DND-41 (cell line): Measurements from ENCODE around the gene SOWAHC.

Source experiments
- CTCF ChIP-seq: IDR thresholded peaks from 2 replicates; pipeline ENCODE4 v1.5.1; 2012; ENCODE audit warnings: borderline replicate concordance, low read length, moderate library complexity, mild to moderate bottlenecking; ENCODE audit not compliant: poor library complexity, severe bottlenecking; ENCODE audit errors: extremely low read depth
- EZH2 ChIP-seq: IDR thresholded peaks from 3 replicates; pipeline ENCODE4 v1.6.1; 2012; ENCODE audit warnings: borderline replicate concordance, low read depth, mild to moderate bottlenecking, moderate library complexity, low read length, inconsistent platforms; ENCODE audit not compliant: severe bottlenecking

DNA sequence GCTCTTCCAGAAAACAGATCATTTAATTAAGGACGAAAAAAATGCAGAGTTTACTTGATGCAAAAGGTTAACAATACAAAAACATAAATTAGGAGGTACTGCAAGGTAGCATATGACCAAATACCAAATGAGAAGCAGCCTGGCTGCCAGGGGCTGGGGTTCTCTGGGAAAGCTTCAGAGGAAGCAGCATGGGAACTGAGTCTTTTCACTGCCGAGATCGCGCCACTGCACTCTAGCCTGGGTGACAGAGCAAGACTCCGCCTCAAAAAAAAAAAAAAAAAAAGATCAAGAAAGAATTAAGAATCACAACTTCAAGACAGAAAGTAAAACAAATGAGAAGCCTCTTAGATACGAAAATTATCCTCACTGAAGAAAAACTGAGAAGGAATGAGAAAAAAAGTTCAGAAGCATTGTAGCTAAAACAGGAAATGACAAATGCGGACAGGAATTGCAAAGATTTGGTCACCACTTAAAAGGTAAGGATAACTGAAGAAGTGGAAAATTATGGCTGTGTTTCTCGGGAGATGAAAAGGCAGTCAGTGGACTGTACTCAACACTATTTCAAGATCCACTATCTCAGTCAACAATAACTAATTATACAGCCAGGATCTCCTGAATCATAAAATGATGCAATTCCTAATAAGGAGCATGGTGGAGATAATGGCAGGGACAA, 4.7 kb upstream of the SOWAHC start:
- TF ChIP-seq CTCF (no peak), EZH2 (no peak)
